T-helper 2 cell treated with Interferon-gamma antibody and Interleukin-4, amounts not matched to agents 100 ng/mL and 5 ng/mL, for 36 hours (primary cell): ENCODE results near the gene SAMD4B. TPM values are rescaled to one million over a fixed set of nuclear protein-coding genes. Genes with fewer than 3 reads are reported as not detected.
"Not testable (repeated sequence)": the region's sequence is repeated elsewhere in the genome, so short reads cannot be mapped to it uniquely, and the experiment has no call there.

ENCODE experiments used
- intact Hi-C: fragments of 100-400 bp; cut with micrococcal nuclease; formaldehyde crosslinking; loops from one replicate; pipeline ENCODE4 v1.15.1; 2023
- total RNA-seq: library from RNA; stranded (reverse); gene quantifications from 2 replicates; pipeline ENCODE4 v1.2.3, GENCODE V29; 2022

The SAMD4B gene
- total RNA-seq, 1 donor from 2014 or later: 46.1 TPM

- intact Hi-C loops: no loop called here
Observed at GRCh38 chr19:39362682-39363657, 20.7 kb downstream of the SAMD4B start.

- intact Hi-C loops: no loop called here
Observed at GRCh38 chr19:39363901-39364457, 21.8 kb downstream of the SAMD4B start.

- intact Hi-C loops: no loop called here
Observed at GRCh38 chr19:39365531-39365930, 23.3 kb downstream of the SAMD4B start.

GRCh38 chr19:39369200-39369599 is 27.0 kb downstream of the SAMD4B start:
- intact Hi-C loops: no loop called here

- intact Hi-C loops: no loop called here
Observed at GRCh38 chr19:39370735-39371134, 28.5 kb downstream of the SAMD4B start.

GRCh38 chr19:39372047-39372802 is 30.0 kb downstream of the SAMD4B start:
- intact Hi-C loops: no loop called here

GRCh38 chr19:39372941-39373340 is 30.7 kb downstream of the SAMD4B start:
- intact Hi-C loops: no loop called here

- intact Hi-C loops: no loop called here
Observed at GRCh38 chr19:39375929-39376328, 33.7 kb downstream of the SAMD4B start.

GRCh38 chr19:39377373-39378362 is 35.4 kb downstream of the SAMD4B start:
- intact Hi-C loops: no loop called here

- intact Hi-C loops: not testable (repeated sequence)
Observed at GRCh38 chr19:39379366-39379765, 37.1 kb downstream of the SAMD4B start.

GRCh38 chr19:39379865-39380396 is 37.7 kb downstream of the SAMD4B start:
- intact Hi-C loops: no loop called here

GRCh38 chr19:39380521-39381502 is 38.6 kb downstream of the SAMD4B start:
- intact Hi-C loops: no loop called here

- intact Hi-C loops: no loop called here
Observed at GRCh38 chr19:39381910-39382611, 39.8 kb downstream of the SAMD4B start.

GRCh38 chr19:39382991-39383828 is 41.0 kb downstream of the SAMD4B start:
- intact Hi-C loops: no loop called here

- intact Hi-C loops: no loop called here
Observed at GRCh38 chr19:39384839-39385568, 42.8 kb downstream of the SAMD4B start.

- intact Hi-C loops: no loop called here
Observed at GRCh38 chr19:39385629-39386411, 43.6 kb downstream of the SAMD4B start.
